CD4-positive, alpha-beta T cell treated with Interleukin-15 for 1 hour (primary cell): ENCODE results near the gene PRRG3.
"Not testable (repeated sequence)": the region's sequence is repeated elsewhere in the genome, so short reads cannot be mapped to it uniquely, and the experiment has no call there.

Source experiments
- DNase-seq: peaks from one replicate; pipeline ENCODE4 v3.0.0-alpha.2; 2020

The PRRG3 gene

GRCh38 chrX:151694661-151695582, at the start of gene PRRG3:
TSS of gene PRRG3 (plus strand) at chrX:151695458. CDS start at chrX:151698815, 3,357 bp downstream.
- no peak for DNase-seq

DNA sequence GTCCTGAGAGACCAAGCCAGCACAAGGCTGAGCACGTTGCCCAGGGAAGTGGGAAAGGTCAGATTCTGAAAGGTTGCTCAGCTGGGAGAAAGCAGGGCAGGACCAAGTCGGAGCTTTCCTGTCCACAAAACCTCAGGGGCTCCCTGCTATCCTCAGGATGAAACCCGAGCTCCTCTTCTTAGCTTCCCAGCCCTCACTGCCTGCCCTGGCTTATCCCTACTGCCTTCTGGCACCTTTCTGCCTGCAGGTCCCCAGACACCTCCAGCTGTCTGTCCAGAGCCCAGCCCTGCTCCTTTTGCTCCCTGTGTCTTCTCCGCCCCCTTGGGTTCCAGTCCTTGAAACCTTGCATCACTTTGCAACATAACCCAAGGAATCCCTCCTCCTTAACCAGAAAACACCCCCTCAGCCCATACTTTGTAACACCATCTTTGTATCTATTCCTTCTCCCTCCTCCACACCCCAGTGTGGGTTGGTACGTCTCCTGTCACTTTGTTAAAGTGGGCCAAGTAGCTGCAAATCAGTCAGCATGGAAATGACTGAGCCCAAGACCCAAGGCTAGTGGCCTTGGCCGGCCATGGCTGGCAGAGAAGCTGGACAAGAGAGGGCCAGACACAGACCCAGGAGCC, 20.0 kb upstream of the PRRG3 start:
- no peak for DNase-seq

GRCh38 chrX:151676196-151676595, 19.1 kb upstream of the PRRG3 start:
- no peak for DNase-seq

DNA sequence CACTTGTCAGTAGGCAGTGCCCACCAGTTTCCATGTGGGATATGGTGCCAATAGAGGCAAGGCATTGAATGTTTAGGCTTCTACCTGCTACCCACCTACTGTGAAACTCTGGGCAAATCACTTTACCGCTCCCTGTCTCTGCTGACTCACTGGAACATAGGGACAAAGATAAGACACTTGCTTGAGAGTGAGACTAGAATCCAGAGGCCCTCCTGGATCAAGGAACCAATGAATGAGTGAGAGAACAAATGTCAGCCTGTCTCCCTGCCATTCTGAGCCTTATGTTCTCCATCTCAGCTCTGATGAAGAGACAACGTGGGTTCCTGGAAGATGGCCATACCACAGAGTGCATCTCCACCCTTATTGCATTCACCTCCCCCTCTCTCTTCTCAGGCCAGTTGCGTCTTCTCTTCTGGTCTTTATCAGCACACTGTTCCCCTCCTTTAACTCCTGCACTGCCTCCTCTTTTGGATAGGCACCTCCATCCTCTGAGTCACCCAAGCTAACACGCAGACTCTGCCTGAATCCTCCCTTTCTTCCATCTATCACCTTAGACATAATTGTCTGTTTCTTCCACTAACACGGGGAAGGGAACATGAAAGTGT, 15.4 kb upstream of the PRRG3 start:
- no peak for DNase-seq

DNA sequence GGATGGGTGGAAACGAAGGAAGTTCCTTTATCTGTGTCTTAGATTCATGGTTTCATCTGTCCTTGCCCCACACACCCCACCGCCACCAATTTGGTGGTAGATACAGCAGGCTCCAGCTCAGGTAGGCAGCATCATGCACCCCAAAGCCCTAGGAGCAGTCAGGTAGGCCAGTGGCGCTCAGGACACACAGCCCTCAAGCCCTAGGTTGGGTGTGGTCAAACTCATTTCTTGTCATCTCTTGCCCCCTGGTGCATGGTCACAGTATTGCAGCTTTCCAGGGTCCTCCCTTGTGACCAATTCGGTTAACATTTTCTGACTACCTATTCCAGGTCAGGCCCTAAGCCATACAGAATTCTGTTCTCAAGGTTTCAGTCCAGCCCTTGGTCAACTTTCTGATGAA, 14.5 kb upstream of the PRRG3 start:
- DNase-seq, result no peak

DNA sequence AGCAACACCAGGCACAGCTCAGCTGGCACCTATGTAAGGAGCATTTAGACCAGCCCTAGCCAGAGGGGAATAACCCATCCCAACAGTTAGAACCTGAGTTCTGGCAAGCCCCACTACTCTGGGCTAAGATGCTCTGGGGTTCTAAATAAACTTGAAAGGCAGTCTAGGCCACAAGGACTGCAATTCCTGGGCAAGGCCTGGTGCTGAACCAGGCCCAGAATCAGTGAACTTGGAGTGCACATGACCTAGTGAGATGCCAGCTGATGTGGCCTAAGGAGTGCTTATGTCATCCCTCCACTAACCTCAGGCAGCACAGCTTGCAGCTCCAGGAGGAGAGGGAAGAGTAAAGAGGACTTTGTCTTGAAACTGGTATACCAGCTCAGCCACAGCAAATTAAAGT, 7.6 kb upstream of the PRRG3 start:
- DNase-seq, result no peak

GRCh38 chrX:151688695-151689094, 6.6 kb upstream of the PRRG3 start:
- DNase-seq, result no peak

DNA sequence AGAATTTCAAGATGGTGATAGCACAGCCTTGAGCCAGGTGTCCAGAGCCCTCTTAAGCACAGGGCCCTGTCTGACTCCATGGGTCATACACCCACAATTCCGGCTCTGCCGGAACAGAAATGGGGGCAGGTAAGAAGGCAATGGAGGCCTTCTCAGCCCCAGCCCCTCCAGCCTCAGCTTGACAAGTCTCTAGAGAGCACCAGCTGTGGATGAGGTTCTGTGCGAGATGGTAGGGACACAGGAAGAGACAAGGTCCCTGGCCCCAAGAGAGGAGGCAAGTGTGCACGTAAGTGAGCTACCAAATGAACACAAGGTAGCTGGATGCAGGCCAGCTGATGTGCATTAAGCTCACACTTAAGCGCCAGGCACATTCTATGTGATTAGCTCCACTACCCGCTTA, 2.4 kb upstream of the PRRG3 start:
- no peak for DNase-seq

DNA sequence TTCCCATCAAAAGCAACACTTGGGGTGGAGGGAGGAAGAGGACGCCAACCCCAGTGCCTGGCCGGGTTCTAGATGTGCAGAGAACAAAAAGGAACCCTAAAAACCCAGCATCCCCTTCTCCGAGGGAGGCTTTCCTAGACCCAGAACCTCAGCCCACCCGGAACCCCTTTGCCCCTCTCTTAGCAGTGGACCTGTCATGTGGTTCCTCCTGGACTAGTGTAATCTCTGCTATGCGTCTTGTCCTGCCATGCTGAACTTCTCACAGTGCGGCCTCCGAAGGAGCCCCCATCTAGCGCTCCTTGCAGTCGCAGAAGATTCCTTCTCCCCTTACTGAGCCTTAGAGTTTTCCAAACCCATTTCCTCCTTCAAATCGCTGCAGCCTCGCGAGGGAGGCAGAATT, 1.1 kb upstream of the PRRG3 start:
- no peak for DNase-seq

DNA sequence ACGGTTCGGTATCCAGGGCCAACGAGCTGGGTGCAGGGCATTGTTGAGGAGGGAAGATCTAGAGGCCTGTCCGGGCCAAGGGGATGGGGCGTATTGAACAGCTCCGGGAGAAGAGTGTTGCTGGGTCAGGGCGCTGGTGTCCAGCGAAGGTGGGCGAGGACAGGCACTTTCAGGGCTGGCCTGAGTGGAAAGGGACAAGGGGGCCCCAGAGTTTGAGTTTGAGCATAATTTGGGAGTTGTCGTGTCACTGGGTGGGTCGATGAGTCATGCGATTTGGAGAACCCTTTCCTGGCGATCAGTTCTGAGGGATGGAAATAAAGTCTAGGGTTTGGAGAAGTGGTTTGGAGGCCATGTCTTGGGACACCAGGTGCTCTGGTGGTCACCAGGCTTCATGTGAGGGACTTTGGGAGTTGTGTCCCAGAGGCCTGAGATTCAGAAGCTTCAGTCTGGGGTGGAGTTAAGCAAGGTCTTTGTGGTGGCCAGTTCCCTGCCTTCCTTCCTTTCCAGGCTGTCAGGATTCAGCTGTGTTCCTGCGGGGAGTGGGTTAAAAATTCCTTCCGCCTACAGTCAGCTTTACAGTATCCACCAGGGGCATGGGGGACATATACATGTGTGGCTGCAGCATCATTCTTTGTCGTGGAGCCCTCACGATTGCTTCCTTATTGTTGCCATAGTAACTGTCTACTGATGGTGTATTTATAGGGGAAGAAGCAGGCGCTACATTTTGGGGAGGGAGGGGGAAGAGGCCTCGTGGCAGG, 504 bp downstream of the PRRG3 start:
- no peak for DNase-seq

DNA sequence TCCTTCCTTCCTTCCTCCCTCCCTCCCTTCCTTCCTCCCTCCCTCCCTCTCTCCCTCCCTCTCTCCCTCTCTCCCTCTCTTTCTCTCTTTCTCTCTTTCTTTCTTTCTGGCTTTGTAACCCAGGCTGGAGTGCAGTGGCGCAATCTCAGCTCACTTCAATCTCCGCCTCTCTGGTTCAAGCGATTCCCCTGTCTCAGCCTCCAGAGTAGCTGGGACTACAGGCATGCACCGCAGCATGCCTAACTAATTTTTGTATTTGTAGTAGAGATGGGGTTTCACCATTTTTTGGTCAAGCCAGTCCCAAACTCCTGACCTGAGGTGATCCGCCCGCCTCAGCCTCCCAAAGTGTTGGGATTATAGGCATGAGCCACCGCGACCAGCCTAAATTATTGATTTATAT, 1.8 kb downstream of the PRRG3 start:
- not testable (repeated sequence) for DNase-seq

- DNase-seq, result no peak
These were observed 2.3 kb downstream of the PRRG3 start for GRCh38 chrX:151697522-151697921.

GRCh38 chrX:151698485-151698884, 3.2 kb downstream of the PRRG3 start:
- no peak for DNase-seq

- no peak for DNase-seq
These were observed 4.5 kb downstream of the PRRG3 start for GRCh38 chrX:151699746-151700145.

DNA sequence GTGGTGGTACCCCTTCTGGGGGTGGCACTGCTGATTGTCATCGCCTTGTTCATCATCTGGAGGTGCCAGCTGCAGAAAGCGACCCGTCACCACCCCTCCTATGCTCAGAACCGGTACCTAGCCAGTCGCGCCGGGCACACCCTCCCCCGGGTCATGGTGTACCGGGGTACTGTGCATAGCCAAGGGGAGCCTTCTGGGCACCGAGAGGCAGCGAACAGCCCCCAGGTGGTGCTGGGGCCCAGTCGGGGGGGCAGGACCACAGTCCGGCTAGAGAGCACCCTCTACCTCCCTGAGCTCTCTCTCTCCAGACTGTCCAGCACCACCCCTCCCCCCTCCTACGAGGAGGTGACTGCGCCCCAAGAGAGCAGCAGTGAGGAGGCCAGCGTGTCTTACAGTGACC, 5.3 kb downstream of the PRRG3 start:
- no peak for DNase-seq

- no peak for DNase-seq
These were observed 5.8 kb downstream of the PRRG3 start for GRCh38 chrX:151701071-151701470.

GRCh38 chrX:151701531-151701930, 6.3 kb downstream of the PRRG3 start:
- no peak for DNase-seq

DNA sequence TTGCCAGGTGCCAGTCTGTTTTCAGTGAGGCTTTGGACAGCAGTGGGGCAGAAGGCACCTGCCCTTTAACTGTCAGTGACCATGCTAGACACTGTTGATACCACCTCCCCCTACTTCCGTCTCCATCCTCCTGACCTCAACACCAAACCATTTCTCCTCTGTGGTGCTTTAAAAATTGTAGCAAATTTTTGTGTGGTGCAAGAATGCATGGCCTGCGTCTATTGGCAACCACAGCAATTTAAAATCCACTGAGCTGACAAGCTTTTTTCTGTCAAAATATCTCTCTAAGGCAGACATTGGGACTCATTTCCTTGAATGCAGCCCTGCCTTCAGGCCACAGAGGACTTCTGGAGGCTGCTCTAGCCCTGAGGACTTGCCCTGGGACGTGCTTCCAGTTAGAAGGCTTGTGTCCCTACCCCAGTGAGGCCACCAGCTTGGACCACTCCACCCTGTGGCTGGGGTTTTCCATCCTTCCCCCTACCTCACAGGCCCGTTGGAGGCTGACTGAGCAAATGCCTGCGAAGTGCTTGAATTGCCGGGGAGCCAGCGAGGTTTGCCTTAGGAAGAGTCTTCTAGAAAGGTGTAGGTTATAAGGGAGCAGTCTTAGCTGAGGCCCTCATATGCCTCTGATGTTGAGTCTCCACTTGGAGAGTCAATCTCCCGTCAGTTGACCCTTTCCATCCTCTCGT, 6.9 kb downstream of the PRRG3 start:
- DNase-seq, result no peak

GRCh38 chrX:151702741-151703340, 7.6 kb downstream of the PRRG3 start:
- DNase-seq, result no peak

DNA sequence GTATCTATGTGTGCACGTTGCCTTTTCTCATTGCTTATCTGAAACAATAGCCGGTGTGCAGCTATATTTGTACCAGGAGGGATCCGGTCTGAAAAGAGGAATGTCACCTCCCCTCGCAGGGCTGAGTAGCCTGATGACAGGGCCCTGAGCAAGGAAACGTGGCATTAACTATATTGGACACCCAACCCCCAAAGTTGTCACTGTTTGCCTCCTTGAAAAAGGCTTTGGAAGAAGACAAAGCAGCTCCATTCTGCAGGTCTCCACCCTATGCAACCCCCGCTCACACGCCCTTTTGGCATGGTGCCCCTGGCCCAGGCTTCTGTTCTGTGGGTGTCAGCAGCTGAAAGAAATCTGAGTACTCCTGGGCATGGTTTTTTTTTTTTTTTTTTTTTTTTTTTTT, 8.2 kb downstream of the PRRG3 start:
- DNase-seq, result no peak

- DNase-seq, result no peak
These were observed 8.9 kb downstream of the PRRG3 start for GRCh38 chrX:151704041-151704663.

GRCh38 chrX:151708821-151709220, 13.6 kb downstream of the PRRG3 start:
- DNase-seq, result no peak
